B cell (primary cell): ENCODE measurements around the gene AMDHD2. TPM values are rescaled to one million over a fixed set of nuclear protein-coding genes. Genes with fewer than 3 reads are reported as not detected.
A peak's percentile ranks its signal among the peaks of the same experiment; 100 is the strongest.
"Not testable (repeated sequence)": the region's sequence is repeated elsewhere in the genome, so short reads cannot be mapped to it uniquely, and the experiment has no call there.

ENCODE experiments used
- ATAC-seq: fragments of 200-7000 bp; cut with Tn5 transposase; one replicate; pipeline ENCODE4 v1.10.0; 2021; ENCODE audit warnings: low read depth, mild to moderate bottlenecking, moderate number of reproducible peaks, moderate library complexity
- CTCF ChIA-PET: fragments of 350-600 bp; sonication (Branson Sonifier 250); formaldehyde crosslinking; loops from one replicate; lab custom pipeline; 2021; ENCODE audit warnings: antibody characterized with exemption, inconsistent platforms; lab: Charles Lee
- POLR2A ChIA-PET: fragments of 350-600 bp; sonication (Branson Sonifier 250); formaldehyde crosslinking; loops from one replicate; lab custom pipeline; 2021; ENCODE audit warnings: antibody characterized with exemption; lab: Charles Lee
- DNase-seq: peaks from one replicate; pipeline ENCODE4 v3.0.0; 2013
- H2AFZ ChIP-seq: 2 replicates; pipeline ENCODE4 v1.6.1; 2012; ENCODE audit warnings: mild to moderate bottlenecking, low read depth, low read length; ENCODE audit not compliant: insufficient read depth, poor library complexity, severe bottlenecking
- H3K27ac ChIP-seq, 2 donors: 1 replicate in 1 of 2; 2 replicates in 1 of 2; pipeline ENCODE4 v1.5.1; 2012 to 2013; ENCODE audit warnings: low read length in 2 of 2, mild to moderate bottlenecking in 2 of 2, moderate library complexity in 1 of 2
- H3K27me3 ChIP-seq, 4 experiments: fragments of 200-600 bp in 1 of 4; sonication (generic) in 1 of 4; replicated peaks in 1 of 4; 1 replicate in 2 of 4; 2 replicates in 2 of 4; pipeline versions ENCODE4 v1.6.1 to v1.7.0; 2013 to 2016; ENCODE audit warnings: low read length in 3 of 4, mild to moderate bottlenecking in 2 of 4, mixed read lengths in 1 of 4, moderate library complexity in 1 of 4; ENCODE audit not compliant: insufficient read depth in 4 of 4, control insufficient read depth in 3 of 4; ENCODE audit errors: control extremely low read depth in 1 of 4
- H3K36me3 ChIP-seq, 2 experiments: replicated peaks in 1 of 2; 1 replicate in 1 of 2; 2 replicates in 1 of 2; pipeline versions ENCODE4 v1.6.1 to v1.7.1; 2013; ENCODE audit warnings: low read length in 1 of 2; ENCODE audit not compliant: insufficient read depth in 2 of 2, control insufficient read depth in 1 of 2; ENCODE audit errors: control extremely low read depth in 1 of 2, extremely low read depth in 1 of 2
- H3K4me1 ChIP-seq, 2 donors: fragments of 200-600 bp in 1 of 2; sonication (generic) in 1 of 2; 1 replicate in 1 of 2; 2 replicates in 1 of 2; pipeline versions ENCODE4 v1.5.1 to v1.6.1; 2013 to 2017; ENCODE audit warnings: low read length in 2 of 2; ENCODE audit not compliant: control insufficient read depth in 2 of 2, insufficient read depth in 2 of 2
- H3K4me2 ChIP-seq: replicated peaks from 2 replicates; pipeline ENCODE3; 2012; ENCODE audit warnings: mild to moderate bottlenecking, low read depth, low read length; ENCODE audit not compliant: poor library complexity, severe bottlenecking
- H3K4me3 ChIP-seq, 5 experiments: fragments of 200-600 bp in 1 of 5; sonication (generic) in 1 of 5; 1 replicate in 3 of 5; 2 replicates in 2 of 5; pipeline versions ENCODE4 v1.5.1 to v1.7.0; 2011 to 2016; ENCODE audit warnings: low read length in 4 of 5, mild to moderate bottlenecking in 4 of 5, low read depth in 2 of 5, control low read depth in 1 of 5, moderate library complexity in 1 of 5; ENCODE audit not compliant: insufficient read depth in 1 of 5; ENCODE audit errors: control extremely low read depth in 1 of 5, extremely low read depth in 1 of 5
- H3K79me2 ChIP-seq: fragments of 200-600 bp; sonication (generic); one replicate; pipeline ENCODE4 v1.6.0; 2016; ENCODE audit warnings: low read length; ENCODE audit not compliant: control insufficient read depth, insufficient read depth
- H3K9ac ChIP-seq: fragments of 200-600 bp; sonication (generic); 2 replicates; pipeline ENCODE4 v1.6.1; 2017; ENCODE audit warnings: mild to moderate bottlenecking, low read length, moderate library complexity
- H3K9me3 ChIP-seq, 3 donors: one replicate each; pipeline versions ENCODE4 v1.6.1 to v1.7.1; 2013; ENCODE audit warnings: low read length in 2 of 3; ENCODE audit not compliant: control insufficient read depth in 2 of 3, insufficient read depth in 1 of 3; ENCODE audit errors: control extremely low read depth in 1 of 3
- H4K20me1 ChIP-seq: 2 replicates; pipeline ENCODE4 v1.6.0; 2012; ENCODE audit warnings: mild to moderate bottlenecking, low read length; ENCODE audit not compliant: insufficient read depth, control insufficient read depth, poor library complexity, severe bottlenecking
- H3K27ac Mint-ChIP-seq: one replicate; pipeline ENCODE4 v1.8.0; 2021; ENCODE audit warnings: mixed read lengths
- H3K27me3 Mint-ChIP-seq: one replicate; pipeline ENCODE4 v1.8.0; 2021; ENCODE audit warnings: mixed read lengths
- H3K4me1 Mint-ChIP-seq: one replicate; pipeline ENCODE4 v1.8.0; 2021; ENCODE audit warnings: mixed read lengths
- H3K4me3 Mint-ChIP-seq: one replicate; pipeline ENCODE4 v1.8.0; 2021; ENCODE audit warnings: mixed read lengths
- H3K9me3 Mint-ChIP-seq: one replicate; pipeline ENCODE4 v1.8.0; 2022; ENCODE audit warnings: mixed read lengths; ENCODE audit not compliant: insufficient read depth
- WGBS: methylation state at CpG from one replicate; pipeline ENCODE4 v1.1.5; 2013; ENCODE audit warnings: missing lambda C conversion rate; ENCODE audit not compliant: insufficient coverage; 5-methylcytosine and 5-hydroxymethylcytosine counted together
- intact Hi-C: fragments of 100-400 bp; cut with micrococcal nuclease; formaldehyde crosslinking; loops from one replicate; pipeline ENCODE4 v1.10.0; 2022
- polyA plus RNA-seq: library from polyadenylated mRNA; depleted of rRNA; stranded (reverse); fragments of >200 nt; gene quantifications from 2 replicates; pipeline ENCODE4 v1.2.3, GENCODE V29; 2012
- total RNA-seq, 2 donors: library from RNA; stranded (reverse); fragments of 120-200 nt in 1 of 2; gene quantifications; 1 replicate in 1 of 2; 2 replicates in 1 of 2; pipeline versions ENCODE4 v1.2.3 to v1.2.4, GENCODE V29; 2013 to 2022

Gene AMDHD2
- total and polyA plus RNA-seq, 2 donors (not counting 1 experiment from before 2014, with no cell fraction given): 133 to 209 TPM

- H3K27me3 Mint-ChIP-seq, H3K36me3 ChIP-seq, DNase-seq, H3K4me3 Mint-ChIP-seq, intact Hi-C loops, H2AFZ ChIP-seq, H3K4me3 ChIP-seq, H3K27ac ChIP-seq, ATAC-seq, CTCF ChIA-PET, H3K9me3 Mint-ChIP-seq, H3K27me3 ChIP-seq, H3K9ac ChIP-seq, H3K4me2 ChIP-seq, H3K9me3 ChIP-seq: not testable (repeated sequence)
- Mint-ChIP-seq H3K4me1 (peaks cover 32% of the 10 kb centered on the region), H3K27ac (peak overlapping the region; percentile 50)
- WGBS: no CpG with 5 or more reads among the region's 14 CpGs
- H4K20me1 ChIP-seq: peaks cover 57% of the 10 kb centered on the region
- peaks cover 27 to 28% of the 10 kb centered on the region in 2 donors for H3K4me1 ChIP-seq
- POLR2A ChIA-PET: interaction anchor here (0.7 kb wide), 1 partner anchor 580 kb away, joined by 4 read pairs; no protein-coding TSS in a partner anchor
- H3K79me2 ChIP-seq: peaks cover 52% of the 10 kb centered on the region
These were observed 23.6 kb downstream of the AMDHD2 start for GRCh38 chr16:2543771-2544170.

- H3K4me1 ChIP-seq, H3K27ac Mint-ChIP-seq, H2AFZ ChIP-seq, intact Hi-C loops, H3K27ac ChIP-seq, POLR2A ChIA-PET, H3K9ac ChIP-seq, ATAC-seq, CTCF ChIA-PET, H3K27me3 Mint-ChIP-seq, H3K4me3 ChIP-seq, H3K4me3 Mint-ChIP-seq, H3K9me3 ChIP-seq, H3K36me3 ChIP-seq, H3K4me2 ChIP-seq, DNase-seq, H3K4me1 Mint-ChIP-seq, H3K27me3 ChIP-seq, H3K9me3 Mint-ChIP-seq: not testable (repeated sequence)
- WGBS: no CpG with 5 or more reads among the region's 14 CpGs
- Histone ChIP-seq H4K20me1 (peaks cover 20% of the 10 kb centered on the region), H3K79me2 (peaks cover 21% of the 10 kb centered on the region)
These were observed 30.2 kb downstream of the AMDHD2 start for GRCh38 chr16:2550283-2550878.

- CTCF ChIA-PET: interaction anchor here (0.7 kb wide), 1 partner anchor 525 kb away, joined by 3 read pairs; no protein-coding TSS in a partner anchor
- H3K27me3 Mint-ChIP-seq: not testable (repeated sequence)
These were observed 31.3 kb downstream of the AMDHD2 start for GRCh38 chr16:2551420-2551889.

GRCh38 chr16:2554709-2555425 is 34.7 kb downstream of the AMDHD2 start:
- H3K9ac ChIP-seq, H3K4me3 ChIP-seq, CTCF ChIA-PET, H3K4me1 ChIP-seq, DNase-seq, H3K79me2 ChIP-seq, H3K9me3 Mint-ChIP-seq, H3K4me1 Mint-ChIP-seq, H3K27me3 ChIP-seq, H2AFZ ChIP-seq, ATAC-seq, H4K20me1 ChIP-seq, intact Hi-C loops, H3K9me3 ChIP-seq, H3K4me2 ChIP-seq, H3K27ac Mint-ChIP-seq, POLR2A ChIA-PET, H3K4me3 Mint-ChIP-seq, H3K27me3 Mint-ChIP-seq, H3K27ac ChIP-seq, H3K36me3 ChIP-seq: not testable (repeated sequence)
- no CpG with 5 or more reads among the region's 13 CpGs for WGBS

More at GRCh38 chr16:2551420-2551889, 31.3 kb downstream of the AMDHD2 start:
- H2AFZ ChIP-seq, ATAC-seq, H3K27me3 ChIP-seq, H3K9ac ChIP-seq, H3K4me1 ChIP-seq, H3K4me1 Mint-ChIP-seq, DNase-seq, H3K27ac ChIP-seq, H3K27ac Mint-ChIP-seq, H3K4me3 ChIP-seq, POLR2A ChIA-PET, H3K4me2 ChIP-seq, H3K4me3 Mint-ChIP-seq, H3K36me3 ChIP-seq, H4K20me1 ChIP-seq, intact Hi-C loops, H3K9me3 ChIP-seq, H3K9me3 Mint-ChIP-seq: not testable (repeated sequence)
- H3K79me2 ChIP-seq: peaks cover 10% of the 10 kb centered on the region
- WGBS: 93% methylated on average over 3 of the region's 17 CpGs
